ENCODE measurements around the gene INPP4A.

DNA sequence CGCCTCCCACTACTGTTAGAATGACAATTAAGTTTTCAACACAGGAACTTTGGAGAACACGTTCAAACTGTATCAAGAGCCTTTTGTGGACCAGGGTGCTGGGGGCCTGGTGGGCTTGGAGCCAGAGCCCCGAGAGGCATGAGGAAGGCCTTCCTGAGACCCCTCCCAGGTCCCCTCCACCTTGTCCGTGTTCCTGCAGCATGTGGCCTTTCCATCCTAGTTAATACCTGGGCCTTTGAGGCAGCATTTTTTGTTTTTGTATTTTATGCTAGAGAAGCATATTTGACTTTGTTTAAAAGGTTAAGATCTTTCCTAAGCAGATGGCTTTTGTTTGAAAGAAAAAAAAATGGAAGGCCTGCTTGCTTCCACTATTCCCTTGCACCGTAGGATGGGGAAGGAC lies 68.0 kb downstream of the INPP4A start:
- TF ChIP-seq, protein P1, sequence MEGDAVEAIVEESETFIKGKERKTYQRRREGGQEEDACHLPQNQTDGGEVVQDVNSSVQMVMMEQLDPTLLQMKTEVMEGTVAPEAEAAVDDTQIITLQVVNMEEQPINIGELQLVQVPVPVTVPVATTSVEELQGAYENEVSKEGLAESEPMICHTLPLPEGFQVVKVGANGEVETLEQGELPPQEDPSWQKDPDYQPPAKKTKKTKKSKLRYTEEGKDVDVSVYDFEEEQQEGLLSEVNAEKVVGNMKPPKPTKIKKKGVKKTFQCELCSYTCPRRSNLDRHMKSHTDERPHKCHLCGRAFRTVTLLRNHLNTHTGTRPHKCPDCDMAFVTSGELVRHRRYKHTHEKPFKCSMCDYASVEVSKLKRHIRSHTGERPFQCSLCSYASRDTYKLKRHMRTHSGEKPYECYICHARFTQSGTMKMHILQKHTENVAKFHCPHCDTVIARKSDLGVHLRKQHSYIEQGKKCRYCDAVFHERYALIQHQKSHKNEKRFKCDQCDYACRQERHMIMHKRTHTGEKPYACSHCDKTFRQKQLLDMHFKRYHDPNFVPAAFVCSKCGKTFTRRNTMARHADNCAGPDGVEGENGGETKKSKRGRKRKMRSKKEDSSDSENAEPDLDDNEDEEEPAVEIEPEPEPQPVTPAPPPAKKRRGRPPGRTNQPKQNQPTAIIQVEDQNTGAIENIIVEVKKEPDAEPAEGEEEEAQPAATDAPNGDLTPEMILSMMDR (IDR thresholded peaks at IDR 0.05): no peak
- TF ChIP-seq POLR2A (IDR thresholded peaks at IDR 0.05) (no peak), POLR2AphosphoS5 (IDR thresholded peaks at IDR 0.05) (no peak)
